NCI-H146 treated with DMSO at 0.1 percent for 48 hours (cell line): Measurements from ENCODE around the gene LMO3.
A peak's percentile ranks its signal among the peaks of the same experiment; 100 is the strongest.
"Not testable (repeated sequence)": the region's sequence is repeated elsewhere in the genome, so short reads cannot be mapped to it uniquely, and the experiment has no call there.

Experiments used
- DNase-seq: peaks from one replicate; lab custom pipeline; 2025; ENCODE audit not compliant: unreplicated experiment; lab: John Stamatoyannopoulos, UW

Gene LMO3

DNA sequence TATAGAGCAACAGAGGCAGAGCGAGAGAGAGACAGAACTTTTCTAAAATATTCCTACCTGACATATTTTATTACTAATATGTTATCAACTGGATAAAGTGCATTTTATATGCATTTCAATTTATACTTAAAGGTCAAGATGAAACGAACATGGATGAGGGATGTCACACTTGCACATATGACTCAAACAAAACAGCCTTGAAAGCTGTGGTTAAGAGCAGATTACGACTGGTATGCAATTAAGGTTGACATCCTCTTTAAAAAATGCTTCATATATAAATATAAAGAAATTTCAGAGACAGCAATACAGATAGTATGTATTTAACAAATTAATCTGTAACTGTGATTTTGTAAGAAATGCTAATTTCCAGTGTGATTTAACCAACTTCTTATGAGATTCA, 52.5 kb downstream of the LMO3 start:
- no peak for DNase-seq

- DNase-seq: peak; percentile 42
Measured at GRCh38 chr12:16552301-16552700, 53.7 kb downstream of the LMO3 start.

GRCh38 chr12:16545836-16546235, 60.1 kb downstream of the LMO3 start:
- DNase-seq: no peak

- DNase-seq: no peak
Measured at GRCh38 chr12:16542586-16542985, 63.4 kb downstream of the LMO3 start.

DNA sequence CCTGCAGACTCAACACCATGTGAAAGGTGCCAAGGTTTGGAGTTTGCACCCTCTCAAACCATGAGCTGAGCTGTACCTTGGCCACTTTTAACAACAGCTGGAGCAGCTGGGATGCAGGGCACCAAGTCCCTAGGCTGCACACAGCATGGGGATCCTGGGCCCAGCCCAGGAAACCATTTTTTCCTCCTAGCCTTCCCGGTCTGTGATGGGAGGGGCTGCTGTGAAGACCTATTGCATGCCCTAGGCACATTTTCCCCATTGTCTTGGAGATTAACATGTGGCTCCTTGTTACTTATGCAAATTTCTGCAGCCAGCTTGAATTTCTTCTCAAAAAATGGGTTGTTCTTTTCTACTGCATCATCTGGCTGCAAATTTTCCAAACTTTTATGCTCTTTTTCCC, 68.3 kb downstream of the LMO3 start:
- not testable (repeated sequence) for DNase-seq

- DNase-seq: peak; percentile 99
Measured at GRCh38 chr12:16531621-16532020, 74.3 kb downstream of the LMO3 start.

DNA sequence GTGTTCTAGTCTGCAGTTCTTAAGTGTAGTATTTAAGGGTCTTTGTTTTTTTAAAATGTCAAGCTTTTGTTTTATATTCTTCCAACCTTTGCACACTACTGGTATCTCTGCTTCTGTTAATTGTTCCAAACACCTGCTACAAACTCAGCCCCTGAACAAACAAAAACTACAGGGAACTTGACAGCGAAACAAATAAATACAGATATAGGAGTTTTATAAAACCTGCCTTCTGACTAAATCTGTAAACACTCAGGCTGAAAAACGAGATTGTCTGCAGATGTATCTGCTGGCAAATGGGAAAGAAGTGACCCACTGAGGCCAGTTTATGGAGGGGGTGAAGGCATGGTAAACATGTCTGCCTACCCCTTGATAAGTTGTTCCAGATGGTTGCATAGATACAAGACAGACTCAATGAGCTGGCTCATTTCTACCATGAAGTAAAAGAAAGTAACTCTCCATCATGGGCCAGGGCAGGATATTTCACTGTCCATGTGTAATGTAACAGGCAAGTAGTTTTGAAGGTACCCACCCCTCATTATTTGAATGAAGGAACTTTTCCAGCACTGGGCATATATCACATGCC, 75.6 kb downstream of the LMO3 start:
- DNase-seq: peak; percentile 95

GRCh38 chr12:16526693-16527092, 79.3 kb downstream of the LMO3 start:
- no peak for DNase-seq

DNA sequence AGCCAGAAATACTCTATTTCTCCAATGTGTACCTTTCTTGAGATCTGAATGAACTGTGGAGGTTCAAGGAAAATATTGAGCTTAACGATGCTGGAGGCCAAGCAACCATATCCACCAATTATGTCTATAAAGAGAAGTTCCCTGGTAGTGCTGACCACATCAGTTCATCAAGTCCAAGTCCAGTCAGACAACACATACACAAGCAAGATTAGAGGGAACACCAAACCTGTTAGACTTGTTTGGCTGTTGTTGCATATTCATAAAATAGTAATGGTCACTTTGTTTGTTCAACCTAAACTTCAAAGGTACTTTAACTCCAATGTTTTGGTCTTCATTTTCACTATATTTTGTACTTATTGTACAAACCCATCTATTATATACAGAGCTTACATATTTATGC, 81.6 kb downstream of the LMO3 start:
- no peak for DNase-seq

DNA sequence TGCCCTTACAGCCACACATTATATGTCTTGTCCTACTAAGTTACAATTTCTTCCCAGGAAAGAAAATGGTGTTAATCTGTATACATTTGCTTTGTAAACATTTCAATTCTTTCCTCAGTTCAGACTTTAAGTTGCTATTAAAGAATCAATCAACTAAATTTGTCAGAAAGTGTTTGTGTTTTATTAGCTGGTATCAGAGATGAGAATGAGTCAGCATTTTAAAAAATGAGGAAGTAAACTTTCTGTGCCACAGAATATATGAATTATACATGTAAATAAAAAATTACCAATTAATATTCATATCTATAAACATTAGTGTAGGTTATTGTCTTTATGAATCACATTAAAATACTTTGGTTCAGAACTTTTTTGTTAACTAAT, 82.0 kb downstream of the LMO3 start:
- no peak for DNase-seq

- no peak for DNase-seq
Measured at GRCh38 chr12:16523284-16523950, 82.5 kb downstream of the LMO3 start.

DNA sequence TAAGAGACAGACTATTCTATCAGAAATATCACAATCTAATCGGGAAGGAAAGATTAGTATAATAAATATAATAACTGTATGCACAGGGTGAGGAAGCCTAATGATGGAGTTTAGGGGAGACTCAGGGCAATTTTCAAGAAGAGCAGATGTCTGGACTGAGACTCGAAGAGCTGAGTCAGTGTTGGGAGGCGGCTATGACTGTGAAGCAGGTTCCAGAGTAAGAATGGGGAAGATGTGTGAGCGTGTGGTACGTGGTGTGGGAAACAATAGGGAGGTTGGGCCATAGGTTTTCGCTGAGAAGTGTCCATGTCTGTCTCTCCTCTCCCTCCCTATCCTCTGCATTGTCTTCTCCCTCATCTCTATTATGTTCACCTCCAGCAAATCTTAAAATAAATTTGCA, 85.6 kb downstream of the LMO3 start:
- no peak for DNase-seq

- no peak for DNase-seq
Measured at GRCh38 chr12:16515666-16516065, 90.3 kb downstream of the LMO3 start.

DNA sequence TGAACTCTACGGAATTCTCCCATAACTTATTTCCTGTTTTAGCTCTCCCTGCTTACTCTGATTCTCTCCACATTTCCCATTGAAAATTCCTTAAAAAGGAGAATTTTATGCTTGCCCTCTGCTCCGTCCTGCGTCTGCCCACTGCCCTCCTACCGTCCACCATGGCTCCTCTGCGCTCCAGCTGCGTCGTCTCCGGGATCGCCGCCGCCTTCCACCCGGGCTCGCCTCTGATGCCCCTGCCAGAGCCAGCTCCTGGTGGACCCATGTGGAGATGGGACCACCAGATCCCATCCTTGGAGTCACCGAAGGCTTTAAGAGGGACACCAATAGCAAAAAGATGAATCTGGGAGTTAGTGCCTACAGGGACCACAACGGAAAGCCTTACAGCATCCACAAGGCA, 92.7 kb downstream of the LMO3 start:
- DNase-seq: no peak

DNA sequence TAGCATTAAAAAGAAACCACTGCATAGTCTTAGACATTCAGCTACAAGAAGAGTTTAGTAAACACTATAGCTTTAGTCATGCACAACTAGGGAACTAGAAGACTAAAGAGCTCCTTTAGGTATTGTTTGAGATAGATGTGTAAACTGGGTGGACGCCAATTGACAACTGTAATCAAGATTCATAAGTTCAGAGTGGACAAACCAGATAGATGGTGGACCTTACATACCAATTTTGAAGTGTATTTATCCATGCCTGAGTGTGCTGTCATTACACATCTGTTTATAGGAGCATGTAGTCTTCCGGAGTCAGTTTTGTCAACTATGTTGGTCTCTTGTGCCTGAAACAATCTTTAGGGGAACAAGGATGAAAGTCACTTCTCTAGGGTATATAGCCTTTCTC, 96.6 kb downstream of the LMO3 start:
- DNase-seq: no peak

- no peak for DNase-seq
Measured at GRCh38 chr12:16506394-16506793, 99.6 kb downstream of the LMO3 start.

DNA sequence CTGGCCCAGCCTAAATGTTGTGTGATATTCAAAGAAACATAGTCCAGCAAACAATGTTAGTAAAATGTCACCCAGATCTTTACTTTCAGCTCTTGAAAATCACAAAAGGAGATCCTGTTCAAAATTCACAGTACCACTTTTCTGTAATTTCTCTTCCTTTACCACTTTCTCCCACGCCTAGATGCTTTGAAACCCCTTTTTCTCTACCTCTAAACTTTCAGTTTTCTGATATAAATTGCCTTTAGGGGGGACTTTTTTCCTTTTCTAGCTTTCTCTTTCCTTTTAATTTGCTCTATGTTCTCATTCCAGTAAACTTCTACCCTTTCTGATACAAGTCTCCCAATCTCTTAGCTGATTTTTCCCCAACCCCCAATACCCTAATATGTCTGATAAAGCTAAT, 101.8 kb downstream of the LMO3 start:
- DNase-seq: no peak

GRCh38 chr12:16499611-16500010, 106.4 kb downstream of the LMO3 start:
- DNase-seq: no peak
